K562 (cell line): ENCODE results near the gene DHX29. TPM values are rescaled to one million over a fixed set of nuclear protein-coding genes. Genes with fewer than 3 reads are reported as not detected.

Experiments used
- ARID1B ChIP-seq: fragments of 450-650 bp; IDR thresholded peaks from 2 replicates; pipeline ENCODE4 v1.6.1; 2016; ENCODE audit warnings: antibody characterized with exemption, mild to moderate bottlenecking, inconsistent platforms
- ARID3A ChIP-seq: IDR thresholded peaks from 2 replicates; pipeline ENCODE4 v1.6.1; 2012; ENCODE audit warnings: low read depth, low read length, improper control_type of control experiment, borderline replicate concordance
- CBX3 ChIP-seq, 2 experiments: IDR thresholded peaks; 1 replicate in 1 of 2; 2 replicates in 1 of 2; pipeline ENCODE4 v1.6.1; 2012; ENCODE audit warnings: inconsistent platforms in 2 of 2, low read length in 2 of 2, borderline replicate concordance in 1 of 2, control low read depth in 1 of 2
- KAT7 ChIP-seq: sonication (generic); formaldehyde crosslinking; IDR thresholded peaks from 2 replicates; pipeline ENCODE4 v1.8.0; 2022; ENCODE audit warnings: missing genetic modification reagents, mild to moderate bottlenecking, borderline replicate concordance
- KDM5B ChIP-seq: fragments of 200-600 bp; sonication (generic); IDR thresholded peaks from 2 replicates; pipeline ENCODE4 v1.6.1; 2012; ENCODE audit warnings: low read depth, mild to moderate bottlenecking, moderate library complexity, low read length, control low read depth, inconsistent platforms; ENCODE audit not compliant: insufficient replicate concordance
- NCOR1 ChIP-seq: fragments of 450-650 bp; IDR thresholded peaks from 2 replicates; pipeline ENCODE4 v1.6.1; 2016; ENCODE audit warnings: mild to moderate bottlenecking, moderate library complexity
- SAFB2 ChIP-seq: fragments of 200-400 bp; formaldehyde crosslinking; IDR thresholded peaks from 2 replicates; pipeline ENCODE4 v1.6.1; 2018; ENCODE audit warnings: borderline replicate concordance, low read length, low read depth, moderate library complexity; ENCODE audit not compliant: severe bottlenecking
- SFPQ ChIP-seq: fragments of 200-400 bp; formaldehyde crosslinking; IDR thresholded peaks from 2 replicates; pipeline ENCODE4 v1.6.1; 2017; ENCODE audit warnings: mild to moderate bottlenecking, low read depth, low read length, moderate library complexity
- THRAP3 ChIP-seq: fragments of 450-650 bp; IDR thresholded peaks from 2 replicates; pipeline ENCODE4 v1.6.1; 2016; ENCODE audit warnings: mild to moderate bottlenecking, inconsistent platforms, borderline replicate concordance
- ZNF384 ChIP-seq: IDR thresholded peaks from 2 replicates; pipeline ENCODE4 v1.6.1; 2012; ENCODE audit warnings: low read depth, low read length, improper control_type of control experiment
- ZNF511 ChIP-seq: sonication (generic); formaldehyde crosslinking; IDR thresholded peaks from 2 replicates; pipeline ENCODE4 v1.8.0; 2022; ENCODE audit warnings: mild to moderate bottlenecking, missing genetic modification reagents
- polyA plus RNA-seq, 8 experiments: library from polyadenylated mRNA; depleted of rRNA in 4 of 8; stranded (reverse) in 5 of 8; unstranded in 3 of 8; fragments of >200 nt; fragmentation: Nextera tagmentation in 2 of 8; fragmentation: Illumina TruSeq in 1 of 8; extraction: Ambion mirVana in 2 of 8; extraction: Trizol in 1 of 8; gene quantifications; 2 replicates each; pipeline versions ENCODE4 v1.2.1 to v1.2.3, GENCODE V29; 2011 to 2014; ENCODE audit warnings: inconsistent platforms in 1 of 8, missing spikeins in 1 of 8
- total RNA-seq, 7 experiments: library from RNA; depleted of rRNA in 6 of 7; stranded (reverse); fragments of >200 nt in 6 of 7; fragmentation: Illumina TruSeq in 2 of 7; extraction: Trizol in 2 of 7; gene quantifications; 2 replicates each; pipeline versions ENCODE4 v1.2.1 to v1.2.3, GENCODE V29; 2011 to 2021; ENCODE audit warnings: low replicate concordance in 1 of 7

DHX29 gene
- total and polyA plus RNA-seq, 9 of the 15 experiments (the other 6 are each of a cell fraction or from before 2014, with no cell fraction given), result 7.5 to 42.1 (median 25.0) TPM

GRCh38 chr5:55304584-55304983, 2.9 kb downstream of the DHX29 start (continued):
- TF ChIP-seq KDM5B (no peak), ZNF384 (peak; percentile 57; the same call in 1 of the 2 replicates), SAFB2 (no peak), ARID1B (peak; percentile 86), CBX3 (IDR thresholded peaks at IDR 0.05; ENCODE audit: borderline replicate concordance in 1 of 2, low read length in 2 of 2) (0 out of 3 replicates have a peak, but pooled peaks of 1 of the 2 experiments have one; percentile 37), THRAP3 (no peak), NCOR1 (peak; percentile 68), ZNF511 (CRISPR knock-in tag) (no peak), ARID3A (0 out of 2 replicates have a peak, but pooled peaks have one; percentile 48), KAT7 (CRISPR knock-in tag) (no peak), SFPQ (no peak)
